Tibial artery (tissue), 4 donors: ENCODE data around the gene NOS2.
"Not testable (repeated sequence)": the region's sequence is repeated elsewhere in the genome, so short reads cannot be mapped to it uniquely, and the experiment has no call there.

ENCODE experiments used
- DNase-seq, 2 donors: peaks; one replicate each; pipeline ENCODE4 v3.0.0-alpha.2; 2019
- H3K27ac ChIP-seq, 2 donors: fragments of 200-600 bp; sonication (generic) in 1 of 2; 1 replicate in 1 of 2; 2 replicates in 1 of 2; pipeline ENCODE4 v1.5.1; 2018 to 2019; ENCODE audit warnings: mild to moderate bottlenecking in 1 of 2
- H3K27me3 ChIP-seq, 2 donors: fragments of 200-600 bp; sonication (generic) in 1 of 2; one replicate each; pipeline versions ENCODE4 v1.5.1 to v1.6.0; 2016 to 2019
- H3K36me3 ChIP-seq, 3 donors: fragments of 200-600 bp; sonication (generic) in 2 of 3; one replicate each; pipeline ENCODE4 v1.5.1; 2016 to 2019; ENCODE audit warnings: mild to moderate bottlenecking in 2 of 3
- H3K4me1 ChIP-seq, 4 donors: fragments of 200-600 bp; sonication (generic) in 2 of 4; 1 replicate in 3 of 4; 2 replicates in 1 of 4; pipeline ENCODE4 v1.5.1; 2016 to 2019
- H3K4me3 ChIP-seq, 2 donors: fragments of 200-600 bp; sonication (generic) in 1 of 2; 1 replicate in 1 of 2; 2 replicates in 1 of 2; pipeline ENCODE4 v1.5.1; 2018 to 2019; ENCODE audit warnings: mild to moderate bottlenecking in 2 of 2
- H3K9me3 ChIP-seq, 3 donors: fragments of 200-600 bp; sonication (generic) in 1 of 3; one replicate each; pipeline ENCODE4 v1.5.1; 2016 to 2019
- intact Hi-C: fragments of 100-400 bp; cut with DNase I; formaldehyde crosslinking; loops from one replicate; pipeline ENCODE4 v1.15.0; 2023; ENCODE audit warnings: low total_unique reads
- TF ChIP-seq, protein P1 (sequence below), 2 experiments: fragments of 200-600 bp in 1 of 2; fragments of 450-650 bp in 1 of 2; IDR thresholded peaks; one replicate each; pipeline ENCODE4 v1.5.1; 2017 to 2019; ENCODE audit warnings: antibody characterized with exemption in 2 of 2, mild to moderate bottlenecking in 1 of 2, moderate library complexity in 1 of 2

Gene NOS2

DNA sequence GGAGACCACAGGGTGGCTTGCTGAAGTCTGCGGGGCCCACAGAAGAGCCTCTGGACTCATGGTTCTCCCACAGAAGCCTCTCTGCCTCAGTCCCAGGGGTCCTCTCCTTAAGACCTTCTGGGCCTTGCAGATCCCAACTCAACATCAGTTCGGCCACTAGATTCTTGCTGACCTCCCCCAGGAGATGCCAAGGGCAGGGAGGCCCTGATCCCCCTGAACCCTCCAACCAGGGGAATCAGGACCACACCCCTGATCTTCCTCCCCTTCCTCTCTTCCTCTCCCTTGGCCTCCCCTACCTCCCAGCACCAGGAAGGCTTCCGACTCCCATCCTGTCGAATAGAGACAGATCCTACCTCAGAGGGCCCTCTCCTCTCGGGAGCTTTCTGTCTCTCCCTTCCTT lies 53.4 kb downstream of the NOS2 start:
- intact Hi-C loops: no loop called here
- H3K4me1 ChIP-seq: no peaks in the 10 kb centered on the region
- H3K27me3 ChIP-seq: no peaks in the 10 kb centered on the region
- H3K9me3 ChIP-seq: no peaks in the 10 kb centered on the region
- H3K36me3 ChIP-seq: no peaks in the 10 kb centered on the region
- no peak overlapping the region for H3K27ac ChIP-seq
- H3K4me3 ChIP-seq: no peak overlapping the region
- no peak for DNase-seq
- TF ChIP-seq, protein P1, sequence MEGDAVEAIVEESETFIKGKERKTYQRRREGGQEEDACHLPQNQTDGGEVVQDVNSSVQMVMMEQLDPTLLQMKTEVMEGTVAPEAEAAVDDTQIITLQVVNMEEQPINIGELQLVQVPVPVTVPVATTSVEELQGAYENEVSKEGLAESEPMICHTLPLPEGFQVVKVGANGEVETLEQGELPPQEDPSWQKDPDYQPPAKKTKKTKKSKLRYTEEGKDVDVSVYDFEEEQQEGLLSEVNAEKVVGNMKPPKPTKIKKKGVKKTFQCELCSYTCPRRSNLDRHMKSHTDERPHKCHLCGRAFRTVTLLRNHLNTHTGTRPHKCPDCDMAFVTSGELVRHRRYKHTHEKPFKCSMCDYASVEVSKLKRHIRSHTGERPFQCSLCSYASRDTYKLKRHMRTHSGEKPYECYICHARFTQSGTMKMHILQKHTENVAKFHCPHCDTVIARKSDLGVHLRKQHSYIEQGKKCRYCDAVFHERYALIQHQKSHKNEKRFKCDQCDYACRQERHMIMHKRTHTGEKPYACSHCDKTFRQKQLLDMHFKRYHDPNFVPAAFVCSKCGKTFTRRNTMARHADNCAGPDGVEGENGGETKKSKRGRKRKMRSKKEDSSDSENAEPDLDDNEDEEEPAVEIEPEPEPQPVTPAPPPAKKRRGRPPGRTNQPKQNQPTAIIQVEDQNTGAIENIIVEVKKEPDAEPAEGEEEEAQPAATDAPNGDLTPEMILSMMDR (IDR thresholded peaks at IDR 0.05): no peak

- H3K4me3 ChIP-seq, H3K27me3 ChIP-seq, H3K27ac ChIP-seq, intact Hi-C loops, H3K9me3 ChIP-seq, DNase-seq, H3K4me1 ChIP-seq, H3K36me3 ChIP-seq: not testable (repeated sequence)
Observed at GRCh38 chr17:27746320-27746719, 54.0 kb downstream of the NOS2 start.

DNA sequence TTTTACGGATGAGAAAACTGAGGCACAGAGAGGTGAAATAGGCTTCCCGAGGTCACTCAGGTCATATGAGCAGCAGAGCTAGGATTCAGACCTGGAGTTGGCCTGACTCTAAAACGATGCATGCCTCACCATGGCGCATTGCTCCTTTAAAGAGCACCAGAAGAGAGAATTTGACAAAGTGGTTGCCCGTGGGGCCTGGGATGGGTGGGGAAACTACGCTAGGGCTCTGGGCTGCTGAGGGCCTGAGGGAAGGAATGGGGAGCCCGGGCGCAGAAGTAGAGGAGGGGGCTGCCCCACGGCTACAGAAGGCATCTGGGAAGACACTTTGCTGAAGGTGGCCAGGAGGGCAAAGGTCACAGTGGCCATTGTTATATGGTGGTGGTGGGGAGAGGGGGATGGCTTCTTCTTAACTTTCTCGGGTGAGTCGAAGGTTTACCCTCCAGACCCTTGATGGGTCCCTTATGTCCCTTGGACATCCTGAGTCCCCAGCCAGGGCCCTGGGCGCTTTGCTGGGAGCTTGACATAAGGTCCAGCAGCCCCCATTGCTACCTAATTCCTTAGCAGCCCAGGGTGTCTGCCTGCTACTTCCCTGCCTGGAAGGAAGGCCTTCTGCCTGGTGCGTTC lies 55.0 kb downstream of the NOS2 start:
- DNase-seq, H3K36me3 ChIP-seq, H3K27me3 ChIP-seq, intact Hi-C loops, H3K9me3 ChIP-seq, H3K4me1 ChIP-seq, H3K4me3 ChIP-seq, H3K27ac ChIP-seq: not testable (repeated sequence)

DNA sequence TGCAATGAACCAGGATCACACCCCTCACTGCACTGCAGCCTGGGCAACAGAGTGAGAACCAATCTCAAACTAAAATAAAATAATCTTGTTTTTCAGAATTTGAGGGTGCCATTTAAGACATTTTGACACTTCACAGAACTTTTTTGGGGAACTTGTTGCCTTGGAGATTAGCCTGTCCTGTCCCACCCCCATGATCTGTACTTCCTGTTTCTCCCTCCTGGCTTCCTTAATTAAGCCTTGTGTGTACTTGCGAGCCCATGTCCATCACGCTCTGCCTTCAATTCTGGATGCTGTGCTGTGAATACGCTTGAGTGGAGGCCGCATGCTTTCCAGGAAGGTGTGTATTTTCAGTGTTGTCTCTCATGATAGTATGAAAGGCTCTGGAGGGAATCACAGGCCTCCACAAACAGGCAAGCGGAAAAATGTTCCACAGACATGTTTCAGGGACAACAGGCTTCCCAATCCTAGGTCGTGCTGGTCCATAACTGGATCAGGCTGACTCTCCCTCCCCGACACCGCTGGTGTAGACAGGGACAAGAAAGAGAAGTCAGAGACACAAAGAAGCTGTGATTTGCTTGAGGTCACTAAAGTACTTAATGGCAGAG lies 56.9 kb downstream of the NOS2 start:
- intact Hi-C loops: no loop called here
- Histone ChIP-seq H3K27me3 (no peaks in the 10 kb centered on the region), H3K36me3 (no peaks in the 10 kb centered on the region), H3K4me3 (no peak overlapping the region), H3K9me3 (no peaks in the 10 kb centered on the region), H3K4me1 (no peaks in the 10 kb centered on the region), H3K27ac (no peak overlapping the region)
- no peak for DNase-seq
- TF ChIP-seq, protein P1 (IDR thresholded peaks at IDR 0.05): no peak

DNA sequence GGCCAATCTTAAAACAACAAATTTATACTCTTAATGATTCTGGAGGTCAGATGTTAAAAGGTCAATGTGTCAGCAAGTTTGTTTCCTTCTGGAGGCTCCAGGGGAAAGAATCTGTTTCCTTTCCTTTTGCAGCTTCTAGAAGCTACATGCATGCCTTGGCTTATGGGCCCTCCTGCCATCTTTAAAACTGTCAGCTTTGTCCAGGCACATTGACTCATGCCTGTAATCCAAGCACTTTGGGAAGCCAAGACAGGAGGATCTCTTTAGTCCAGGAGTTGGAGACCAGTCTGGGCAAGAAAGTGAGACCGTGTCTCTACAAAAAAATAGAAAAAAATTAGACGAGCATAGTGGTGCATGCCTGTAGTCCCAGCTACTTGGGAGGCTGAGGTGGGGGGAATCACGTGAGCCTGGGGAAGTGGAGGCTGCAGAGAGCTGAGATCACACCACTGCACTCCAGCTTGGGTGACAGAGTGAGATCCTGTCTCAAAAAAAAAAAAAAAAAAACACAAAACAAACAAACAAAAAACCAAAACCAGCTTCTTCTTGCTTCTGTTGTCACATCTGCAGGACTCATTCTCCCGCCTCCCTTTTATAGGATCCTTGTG lies 58.3 kb downstream of the NOS2 start:
- H3K27me3 ChIP-seq: no peaks in the 10 kb centered on the region
- H3K4me1 ChIP-seq: no peaks in the 10 kb centered on the region
- no peak overlapping the region for H3K27ac ChIP-seq
- intact Hi-C loops: no loop called here
- no peaks in the 10 kb centered on the region for H3K36me3 ChIP-seq
- H3K9me3 ChIP-seq: no peaks in the 10 kb centered on the region
- no peak for DNase-seq
- H3K4me3 ChIP-seq: no peak overlapping the region
- TF ChIP-seq, protein P1 (IDR thresholded peaks at IDR 0.05): no peak

- no peak for DNase-seq
- H3K9me3 ChIP-seq: no peaks in the 10 kb centered on the region
- intact Hi-C loops: no loop called here
- no peaks in the 10 kb centered on the region for H3K4me1 ChIP-seq
- no peak overlapping the region for H3K4me3 ChIP-seq
- TF ChIP-seq, protein P1 (IDR thresholded peaks at IDR 0.05): no peak
- no peak overlapping the region for H3K27ac ChIP-seq
- no peaks in the 10 kb centered on the region for H3K36me3 ChIP-seq
- no peaks in the 10 kb centered on the region for H3K27me3 ChIP-seq
Observed at GRCh38 chr17:27741361-27741861, 58.9 kb downstream of the NOS2 start.

DNA sequence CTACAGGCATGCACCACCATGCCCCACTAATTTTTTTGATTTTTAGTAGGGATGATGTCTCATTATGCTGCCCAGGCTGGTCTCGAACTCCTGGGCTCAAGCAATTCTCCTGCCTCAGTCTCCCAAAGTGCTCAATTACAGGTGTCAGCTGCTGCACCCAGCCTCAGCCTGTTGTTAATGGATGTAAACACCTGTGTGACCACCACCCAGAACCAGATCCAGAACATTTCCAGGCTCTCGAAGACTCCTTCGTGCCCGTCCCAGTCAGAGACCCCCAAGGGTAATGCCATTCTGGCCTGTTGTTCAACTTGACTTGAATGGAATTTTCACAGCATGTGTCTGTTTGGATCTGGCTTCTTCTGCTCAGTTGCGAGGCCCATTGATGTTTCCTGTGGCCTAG lies 59.8 kb downstream of the NOS2 start:
- H3K27ac ChIP-seq, H3K9me3 ChIP-seq, H3K4me1 ChIP-seq, H3K4me3 ChIP-seq, intact Hi-C loops, H3K27me3 ChIP-seq, H3K36me3 ChIP-seq, DNase-seq: not testable (repeated sequence)
